PC-9 (cell line): Measurements from ENCODE around the gene ZNF774. TPM values are rescaled to one million over a fixed set of nuclear protein-coding genes. Genes with fewer than 3 reads are reported as not detected.

Experiments
- BruUV-seq: library from RNA; stranded (reverse); fragments of 400-500 nt; replicated peaks from 2 replicates; lab custom pipeline; 2021; lab: Mats Ljungman, UMichigan
- CTCF ChIA-PET: fragments of 300-600 bp; sonication (Branson Sonifier 250); formaldehyde crosslinking; loops from one replicate; lab custom pipeline; 2022; ENCODE audit warnings: antibody characterized with exemption; lab: Charles Lee
- POLR2A ChIA-PET: fragments of 300-600 bp; sonication (Branson Sonifier 250); formaldehyde crosslinking; loops from one replicate; lab custom pipeline; 2022; ENCODE audit warnings: antibody characterized with exemption; ENCODE audit not compliant: unreplicated experiment; lab: Charles Lee
- DNase-seq, 2 experiments: peaks; one replicate each; pipeline versions ENCODE4 v3.0.0 to v3.0.0-alpha.2; 2015 to 2022; ENCODE audit warnings: mixed read lengths in 1 of 2
- H2AFZ ChIP-seq: fragments of 200-600 bp; sonication (generic); 2 replicates; pipeline ENCODE4 v1.8.1; 2017; ENCODE audit warnings: antibody characterized with exemption
- H3F3A ChIP-seq: fragments of 200-600 bp; sonication (generic); 2 replicates; pipeline ENCODE4 v1.8.1; 2017; ENCODE audit warnings: antibody characterized with exemption, mild to moderate bottlenecking, low read depth; ENCODE audit not compliant: insufficient read depth
- H3K27ac ChIP-seq: fragments of 200-600 bp; sonication (generic); 2 replicates; pipeline ENCODE4 v1.6.1; 2016; ENCODE audit warnings: mixed run types
- H3K27me3 ChIP-seq: fragments of 200-600 bp; sonication (generic); 2 replicates; pipeline ENCODE4 v1.6.1; 2016; ENCODE audit warnings: low read depth, mixed run types; ENCODE audit not compliant: insufficient read depth
- H3K36me3 ChIP-seq: fragments of 200-600 bp; sonication (generic); 2 replicates; pipeline ENCODE4 v1.6.1; 2016; ENCODE audit warnings: low read depth, mixed run types
- H3K4me1 ChIP-seq: fragments of 200-600 bp; sonication (generic); replicated peaks from 2 replicates; pipeline ENCODE4 v1.6.1; 2016; ENCODE audit warnings: mixed run types; ENCODE audit not compliant: insufficient read depth
- H3K4me2 ChIP-seq: fragments of 200-600 bp; sonication (generic); 2 replicates; pipeline ENCODE4 v1.6.1; 2017; ENCODE audit warnings: mixed run types
- H3K4me3 ChIP-seq: fragments of 200-600 bp; sonication (generic); 2 replicates; pipeline ENCODE4 v1.6.1; 2016; ENCODE audit warnings: mixed run types
- H3K79me2 ChIP-seq: fragments of 200-600 bp; sonication (generic); 2 replicates; pipeline ENCODE4 v1.6.1; 2017; ENCODE audit warnings: low read depth, mixed run types
- H3K9me2 ChIP-seq: fragments of 200-600 bp; sonication (generic); 2 replicates; pipeline ENCODE4 v1.8.1; 2017; ENCODE audit warnings: mild to moderate bottlenecking; ENCODE audit not compliant: insufficient read depth
- H3K9me3 ChIP-seq: fragments of 200-600 bp; sonication (generic); 2 replicates; pipeline ENCODE4 v1.8.1; 2016; ENCODE audit warnings: low read depth; ENCODE audit not compliant: insufficient read depth
- H4K20me1 ChIP-seq: fragments of 200-600 bp; sonication (generic); 2 replicates; pipeline ENCODE4 v1.8.1; 2017; ENCODE audit not compliant: insufficient read depth
- EZH2 ChIP-seq: fragments of 200-600 bp; sonication (generic); IDR thresholded peaks from 2 replicates; pipeline ENCODE4 v1.8.0; 2017; ENCODE audit warnings: antibody characterized with exemption, low read depth
- intact Hi-C: fragments of 100-400 bp; cut with micrococcal nuclease; formaldehyde crosslinking; loops from one replicate; pipeline ENCODE4 v1.10.0; 2022; ENCODE audit not compliant: unreplicated experiment
- total RNA-seq: library from RNA; stranded (reverse); gene quantifications from 2 replicates; pipeline ENCODE4 v1.2.3, GENCODE V29; 2021
- TF ChIP-seq, protein P1 (sequence below): fragments of 200-600 bp; sonication (generic); conservative IDR thresholded peaks from 2 replicates; pipeline ENCODE4 v1.6.1; 2017; ENCODE audit warnings: mixed run types, antibody characterized with exemption, mild to moderate bottlenecking, moderate library complexity

Gene ZNF774
- total RNA-seq, 1 experiment from 2014 or later = 6.3 TPM

DNA sequence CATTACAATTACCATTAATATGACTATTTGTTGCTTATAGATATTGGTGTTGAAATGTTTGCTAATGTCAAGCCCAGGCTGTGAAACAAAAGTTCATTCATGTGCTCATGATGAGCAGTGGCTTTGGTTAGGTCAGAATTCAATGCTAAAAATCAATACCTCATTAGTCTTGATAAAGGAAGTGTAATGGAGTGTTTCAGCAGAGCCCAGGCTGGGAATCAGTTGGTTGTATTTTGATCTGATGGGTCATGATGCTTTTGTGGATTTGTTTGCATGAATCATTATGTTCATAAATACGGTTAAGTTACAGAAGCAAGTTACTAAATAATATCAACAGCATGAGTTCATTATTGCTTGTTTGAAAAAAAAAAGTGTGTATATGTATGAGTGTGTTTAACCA, 13.6 kb upstream of the ZNF774 start:
- Histone ChIP-seq H3K4me1 (peaks cover 58% of the 10 kb centered on the region), H3K4me3 (no peak overlapping the region), H3F3A (peaks cover 29% of the 10 kb centered on the region), H3K79me2 (no peaks in the 10 kb centered on the region), H2AFZ (no peak overlapping the region), H3K27ac (no peak overlapping the region), H3K9me2 (no peaks in the 10 kb centered on the region), H3K36me3 (no peaks in the 10 kb centered on the region), H3K27me3 (no peaks in the 10 kb centered on the region), H4K20me1 (no peaks in the 10 kb centered on the region), H3K4me2 (no peak overlapping the region), H3K9me3 (no peaks in the 10 kb centered on the region)
- BruUV-seq = no TSS peak
- POLR2A ChIA-PET = no interaction called here
- intact Hi-C loops = no loop called here
- DNase-seq = peak in 1 of 2 experiments; percentile 59
- TF ChIP-seq, protein P1, sequence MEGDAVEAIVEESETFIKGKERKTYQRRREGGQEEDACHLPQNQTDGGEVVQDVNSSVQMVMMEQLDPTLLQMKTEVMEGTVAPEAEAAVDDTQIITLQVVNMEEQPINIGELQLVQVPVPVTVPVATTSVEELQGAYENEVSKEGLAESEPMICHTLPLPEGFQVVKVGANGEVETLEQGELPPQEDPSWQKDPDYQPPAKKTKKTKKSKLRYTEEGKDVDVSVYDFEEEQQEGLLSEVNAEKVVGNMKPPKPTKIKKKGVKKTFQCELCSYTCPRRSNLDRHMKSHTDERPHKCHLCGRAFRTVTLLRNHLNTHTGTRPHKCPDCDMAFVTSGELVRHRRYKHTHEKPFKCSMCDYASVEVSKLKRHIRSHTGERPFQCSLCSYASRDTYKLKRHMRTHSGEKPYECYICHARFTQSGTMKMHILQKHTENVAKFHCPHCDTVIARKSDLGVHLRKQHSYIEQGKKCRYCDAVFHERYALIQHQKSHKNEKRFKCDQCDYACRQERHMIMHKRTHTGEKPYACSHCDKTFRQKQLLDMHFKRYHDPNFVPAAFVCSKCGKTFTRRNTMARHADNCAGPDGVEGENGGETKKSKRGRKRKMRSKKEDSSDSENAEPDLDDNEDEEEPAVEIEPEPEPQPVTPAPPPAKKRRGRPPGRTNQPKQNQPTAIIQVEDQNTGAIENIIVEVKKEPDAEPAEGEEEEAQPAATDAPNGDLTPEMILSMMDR = no peak
- no peak for TF ChIP-seq EZH2
- CTCF ChIA-PET = no interaction called here

DNA sequence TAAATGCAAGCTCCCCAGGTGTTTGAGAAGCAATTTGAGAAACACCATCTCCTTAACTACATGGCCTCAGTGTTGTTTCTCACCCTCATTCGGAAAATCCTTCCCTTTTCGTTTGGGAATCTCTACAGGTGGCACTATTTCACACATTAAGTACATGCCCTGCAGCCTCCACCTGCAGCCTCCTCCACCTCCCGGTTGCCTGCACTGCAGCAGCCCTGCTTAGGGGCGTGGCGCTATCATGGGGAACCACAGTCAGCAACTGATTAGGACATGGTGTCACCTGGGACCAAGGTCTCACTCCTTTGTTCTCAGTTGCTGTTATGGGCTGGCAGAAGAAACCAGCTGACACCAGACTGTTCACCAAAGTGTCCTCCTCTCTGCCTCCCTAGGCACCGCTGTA, 11.7 kb upstream of the ZNF774 start:
- POLR2A ChIA-PET = no interaction called here
- H2AFZ ChIP-seq = no peak overlapping the region
- TF ChIP-seq, protein P1 = no peak
- no peak for TF ChIP-seq EZH2
- H3K79me2 ChIP-seq = no peaks in the 10 kb centered on the region
- no TSS peak for BruUV-seq
- no peak overlapping the region for H3K4me2 ChIP-seq
- H3K4me1 ChIP-seq = peaks cover 54% of the 10 kb centered on the region
- no peaks in the 10 kb centered on the region for H3K27me3 ChIP-seq
- intact Hi-C loops = no loop called here
- H3K9me2 ChIP-seq = no peaks in the 10 kb centered on the region
- no peaks in the 10 kb centered on the region for H3K9me3 ChIP-seq
- CTCF ChIA-PET = no interaction called here
- no peaks in the 10 kb centered on the region for H4K20me1 ChIP-seq
- H3K27ac ChIP-seq = no peak overlapping the region
- no peak overlapping the region for H3K4me3 ChIP-seq
- DNase-seq = no peak
- H3K36me3 ChIP-seq = no peaks in the 10 kb centered on the region
- H3F3A ChIP-seq = peaks cover 30% of the 10 kb centered on the region

DNA sequence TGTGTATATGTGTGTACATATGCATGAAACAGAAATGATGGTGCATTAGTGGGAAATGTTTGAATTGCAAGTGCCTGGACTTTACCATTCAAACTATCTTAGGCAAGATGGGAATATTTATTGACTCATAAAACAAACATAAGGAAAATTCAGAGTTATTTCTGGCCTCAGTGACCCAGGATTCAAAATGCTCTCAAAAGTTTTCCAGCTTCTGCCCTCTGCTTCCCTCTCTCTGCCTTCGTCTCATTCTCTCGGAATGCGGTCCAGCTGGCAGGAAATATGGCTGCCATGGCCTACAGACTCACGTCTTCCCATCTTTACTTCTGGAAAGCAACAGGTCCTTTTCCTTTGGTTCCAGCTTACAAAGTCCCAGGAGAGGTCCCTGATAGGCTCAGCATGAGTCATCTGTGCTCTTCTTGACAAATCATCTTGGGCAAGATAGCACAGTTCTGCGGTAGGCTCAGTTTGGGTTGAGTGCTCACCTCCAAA, 8.7 kb upstream of the ZNF774 start:
- Histone ChIP-seq H3K9me3 (no peaks in the 10 kb centered on the region), H2AFZ (no peak overlapping the region), H3K4me2 (no peak overlapping the region), H3F3A (0 out of 2 replicates have a peak, but pooled peaks cover 4% of the 10 kb centered on the region), H3K36me3 (no peaks in the 10 kb centered on the region), H4K20me1 (no peaks in the 10 kb centered on the region), H3K79me2 (no peaks in the 10 kb centered on the region), H3K4me1 (peaks cover 26% of the 10 kb centered on the region), H3K27me3 (no peaks in the 10 kb centered on the region), H3K9me2 (no peaks in the 10 kb centered on the region), H3K4me3 (no peak overlapping the region), H3K27ac (no peak overlapping the region)
- BruUV-seq = no TSS peak
- ChIA-PET CTCF (no interaction called here), POLR2A (no interaction called here)
- TF ChIP-seq, protein P1 = no peak
- TF ChIP-seq EZH2 = no peak
- intact Hi-C loops = no loop called here
- DNase-seq = no peak
